GM21381 (cell line): ENCODE data around the gene PCBP3.

Experiments used
- ATAC-seq: cut with Tn5 transposase; IDR thresholded peaks from one replicate; pipeline ENCODE4 v1.9.1; 2021; ENCODE audit warnings: mild to moderate bottlenecking, moderate library complexity; ENCODE audit not compliant: unreplicated experiment

PCBP3 gene

GRCh38 chr21:45899317-45900033 lies 255.9 kb downstream of the PCBP3 start:
- ATAC-seq: no peak

GRCh38 chr21:45900034-45900868 lies 256.7 kb downstream of the PCBP3 start:
- no peak for ATAC-seq

- ATAC-seq: no peak
Observed at GRCh38 chr21:45901061-45901690, 257.7 kb downstream of the PCBP3 start.

- ATAC-seq: no peak
Observed at GRCh38 chr21:45902292-45902995, 258.9 kb downstream of the PCBP3 start.

- ATAC-seq: no peak
Observed at GRCh38 chr21:45905196-45905595, 261.7 kb downstream of the PCBP3 start.

GRCh38 chr21:45906196-45906805 lies 262.8 kb downstream of the PCBP3 start:
- ATAC-seq: no peak

- ATAC-seq: no peak
Observed at GRCh38 chr21:45906859-45907258, 263.3 kb downstream of the PCBP3 start.

GRCh38 chr21:45908536-45909237 lies 265.2 kb downstream of the PCBP3 start:
- ATAC-seq: no peak

GRCh38 chr21:45909238-45909988 lies 265.9 kb downstream of the PCBP3 start:
- no peak for ATAC-seq

- ATAC-seq: no peak
Observed at GRCh38 chr21:45910155-45910547, 266.6 kb downstream of the PCBP3 start.

GRCh38 chr21:45910548-45911221 lies 267.2 kb downstream of the PCBP3 start:
- no peak for ATAC-seq

GRCh38 chr21:45911806-45912325 lies 268.3 kb downstream of the PCBP3 start:
- ATAC-seq: no peak

GRCh38 chr21:45912611-45913417 lies 269.3 kb downstream of the PCBP3 start:
- no peak for ATAC-seq

- no peak for ATAC-seq
Observed at GRCh38 chr21:45913418-45913765, 269.9 kb downstream of the PCBP3 start.

GRCh38 chr21:45913886-45914285 lies 270.4 kb downstream of the PCBP3 start:
- no peak for ATAC-seq

- no peak for ATAC-seq
Observed at GRCh38 chr21:45914321-45914845, 270.9 kb downstream of the PCBP3 start.

- no peak for ATAC-seq
Observed at GRCh38 chr21:45916011-45916840, 272.7 kb downstream of the PCBP3 start.
